DMS53 treated with DMSO at 0.1 percent for 48 hours (cell line): Measurements from ENCODE around the gene ATP6V1E1.
"Not testable (repeated sequence)": the region's sequence is repeated elsewhere in the genome, so short reads cannot be mapped to it uniquely, and the experiment has no call there.

ENCODE experiments used
- DNase-seq: peaks from one replicate; lab custom pipeline; 2025; ENCODE audit not compliant: unreplicated experiment; lab: John Stamatoyannopoulos, UW

Gene ATP6V1E1

GRCh38 chr22:17628406-17629172 lies at the start of gene ATP6V1E1:
Gene ATP6V1E1, minus strand, starts transcription at chr22:17628749. Its CDS starts 114 bp downstream, at chr22:17628635.
- DNase-seq = peak; percentile 85

GRCh38 chr22:17675584-17675983 lies 47.0 kb upstream of the ATP6V1E1 start:
- no peak for DNase-seq

- DNase-seq = no peak
Measured at GRCh38 chr22:17674152-17674551, 45.6 kb upstream of the ATP6V1E1 start.

DNA sequence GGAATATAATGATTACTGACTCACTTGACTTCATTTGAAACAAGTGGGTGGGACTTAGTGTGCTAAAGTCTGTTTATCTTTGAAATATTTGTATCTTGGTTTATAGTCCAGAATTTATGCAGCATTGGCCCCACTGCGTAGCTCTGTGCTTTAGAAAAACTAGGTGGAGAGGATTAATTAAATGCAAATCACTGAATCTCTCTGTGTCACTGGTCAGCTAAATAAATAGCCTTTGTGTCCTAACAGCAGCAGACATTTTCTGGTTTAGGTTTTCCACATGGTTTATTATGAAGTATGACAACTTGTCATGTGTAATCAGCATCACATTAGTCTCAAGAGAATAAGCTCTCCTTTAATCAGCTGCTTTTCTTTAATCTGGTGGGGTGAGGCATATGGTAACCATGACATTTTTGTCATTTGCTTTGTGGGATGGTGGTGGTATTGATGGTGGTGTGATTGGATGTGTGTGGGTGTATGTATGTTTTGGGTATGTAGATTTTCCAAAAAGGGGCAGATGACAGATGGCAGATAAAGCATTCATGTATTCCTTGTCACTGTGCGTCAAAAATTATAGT lies 44.0 kb upstream of the ATP6V1E1 start:
- no peak for DNase-seq

- DNase-seq = not testable (repeated sequence)
Measured at GRCh38 chr22:17671521-17672092, 43.1 kb upstream of the ATP6V1E1 start.

DNA sequence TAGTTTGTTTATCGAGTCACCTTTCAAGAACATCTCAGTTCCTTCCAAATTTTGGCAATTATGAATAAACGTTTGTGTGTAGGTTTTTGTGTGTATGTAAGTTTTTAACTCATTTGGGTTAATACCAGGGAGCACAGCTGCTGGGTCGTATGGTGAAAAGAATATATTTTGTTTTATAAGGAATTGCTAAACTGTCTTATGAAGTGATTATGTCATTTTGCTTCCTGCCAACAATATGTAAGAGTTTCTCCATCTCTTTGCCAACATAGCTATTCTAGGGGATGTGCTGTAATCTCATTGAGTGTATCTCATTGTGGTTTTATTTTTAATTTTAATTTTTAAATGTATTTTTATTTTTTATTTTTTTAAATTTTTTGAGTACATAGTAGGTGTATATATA lies 37.3 kb upstream of the ATP6V1E1 start:
- DNase-seq = no peak

- DNase-seq = no peak
Measured at GRCh38 chr22:17665248-17665647, 36.7 kb upstream of the ATP6V1E1 start.

DNA sequence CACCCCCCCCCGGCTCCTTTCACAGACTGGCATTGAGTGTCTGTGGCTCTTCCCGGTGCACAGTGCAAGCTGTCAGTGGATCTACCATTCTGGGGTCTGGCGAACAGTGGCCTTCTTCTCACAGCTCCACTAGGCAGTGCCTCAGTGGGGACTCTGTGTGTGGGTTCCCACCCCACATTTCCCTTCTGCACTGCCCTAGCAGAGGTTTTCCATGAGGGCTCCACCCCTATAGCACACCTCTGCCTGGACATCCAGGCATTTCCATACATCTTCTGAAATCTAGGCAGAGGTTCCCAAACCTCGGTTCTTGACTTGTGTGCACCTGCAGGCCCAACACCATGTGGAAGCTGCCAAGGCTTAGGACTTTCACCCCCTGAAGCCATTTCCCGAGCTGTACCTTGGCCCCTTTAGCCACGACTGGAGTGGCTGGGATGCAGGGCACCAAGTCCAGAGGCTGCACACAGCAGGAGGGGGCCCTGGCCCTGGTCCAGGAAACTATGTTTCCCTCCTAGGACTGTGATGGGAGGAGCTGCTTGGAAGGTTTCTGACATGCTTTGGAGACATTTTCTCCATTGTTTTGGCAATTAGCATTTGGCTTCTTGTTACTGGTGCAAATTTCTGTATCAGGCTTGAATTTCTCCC lies 36.0 kb upstream of the ATP6V1E1 start:
- no peak for DNase-seq

GRCh38 chr22:17656870-17657395 lies 28.4 kb upstream of the ATP6V1E1 start:
- DNase-seq = no peak

DNA sequence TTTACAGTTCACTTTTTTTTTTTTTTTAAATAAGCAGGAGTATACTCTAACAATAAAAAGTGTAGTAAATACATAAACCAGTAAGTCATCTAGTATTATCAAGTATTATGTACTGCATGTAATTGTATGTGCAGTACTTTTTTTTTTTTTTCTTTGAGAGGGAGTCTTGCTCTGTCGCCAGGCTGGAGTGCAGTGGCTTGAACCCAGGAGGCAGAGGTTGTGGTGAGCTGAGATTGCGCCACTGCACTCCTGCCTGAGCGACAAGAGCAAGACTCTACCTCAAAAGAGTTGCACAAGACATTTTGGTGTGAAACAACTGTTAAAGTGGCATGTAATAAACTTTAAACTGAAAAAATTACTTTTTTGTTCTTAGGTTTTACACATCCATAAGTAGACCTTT lies 26.7 kb upstream of the ATP6V1E1 start:
- no peak for DNase-seq

DNA sequence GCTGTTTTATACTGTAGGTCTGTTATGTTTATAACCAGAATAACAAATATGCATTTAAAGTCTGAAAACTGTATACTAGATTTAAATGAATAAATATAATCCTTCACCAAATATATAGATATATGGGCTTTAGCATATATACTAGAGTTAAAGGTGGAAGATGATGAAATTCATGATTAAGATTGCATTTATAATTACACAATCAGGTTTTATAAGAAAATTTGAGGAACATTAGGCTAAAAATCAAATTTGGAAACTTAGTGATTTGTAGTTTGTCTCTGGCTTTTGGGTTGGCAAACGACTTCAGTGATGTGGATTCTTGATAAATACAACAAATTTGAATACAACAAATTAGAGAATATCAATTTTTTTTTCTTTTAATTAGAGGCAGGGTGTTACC lies 20.0 kb upstream of the ATP6V1E1 start:
- DNase-seq = no peak

DNA sequence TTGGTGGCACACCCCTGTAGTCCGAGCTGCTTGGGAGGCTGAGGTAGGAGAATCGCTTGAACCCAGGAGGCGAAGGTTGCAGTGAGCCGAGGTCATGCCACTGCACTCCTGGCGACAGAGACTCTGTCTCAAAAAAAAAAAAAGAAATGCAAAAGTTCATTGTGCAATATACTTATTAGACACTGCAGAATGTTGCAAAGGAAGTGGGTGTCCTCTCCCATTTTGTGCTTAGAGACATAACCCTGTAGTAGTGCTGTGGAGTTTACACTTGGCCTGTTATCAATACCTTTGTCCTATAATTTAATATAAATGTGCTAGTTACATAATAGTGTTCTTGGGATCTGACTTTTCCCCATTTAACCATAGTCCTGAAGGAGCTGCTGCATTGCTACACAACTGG lies 19.4 kb upstream of the ATP6V1E1 start:
- no peak for DNase-seq

DNA sequence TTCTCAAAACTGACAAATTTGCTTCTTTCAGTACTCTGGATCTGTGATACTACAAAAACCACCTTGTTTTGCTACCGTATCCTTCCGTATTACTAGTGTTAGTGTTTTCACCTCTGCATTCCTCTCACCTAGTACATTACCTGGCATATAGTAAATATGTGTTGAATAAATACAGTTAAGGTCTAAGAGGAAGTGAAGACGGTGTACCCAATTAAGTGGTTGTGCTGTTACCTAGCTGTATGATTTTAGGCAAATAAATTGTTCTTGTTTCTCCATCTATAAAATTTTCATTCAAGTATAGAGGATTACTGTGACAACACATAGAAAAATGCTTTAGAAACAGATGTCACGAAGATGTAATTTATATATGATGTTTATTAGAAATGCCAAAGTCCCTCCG lies 18.9 kb upstream of the ATP6V1E1 start:
- DNase-seq = no peak

DNA sequence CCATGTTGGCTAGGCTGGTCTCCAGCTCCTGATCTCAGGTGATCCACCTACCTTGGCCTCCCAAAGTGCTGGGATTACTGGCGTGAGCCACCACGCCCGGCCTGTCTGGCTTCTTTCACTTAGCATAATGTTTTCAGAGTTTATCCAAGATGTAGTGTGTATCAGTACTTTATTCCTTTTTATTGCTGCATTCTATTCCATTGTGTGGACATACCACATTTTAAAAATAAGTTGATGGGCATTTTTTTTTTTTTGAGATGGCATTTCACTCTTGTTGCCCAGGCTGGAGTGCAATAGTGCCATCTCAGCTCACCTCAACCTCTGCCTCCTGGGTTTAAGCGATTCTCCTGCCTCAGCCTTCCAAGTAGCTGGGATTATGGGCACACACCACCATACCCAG lies 13.8 kb upstream of the ATP6V1E1 start:
- DNase-seq = not testable (repeated sequence)

GRCh38 chr22:17641269-17641668 lies 12.7 kb upstream of the ATP6V1E1 start:
- no peak for DNase-seq

- peak; percentile 11 for DNase-seq
Measured at GRCh38 chr22:17639247-17639741, 10.7 kb upstream of the ATP6V1E1 start.

GRCh38 chr22:17638432-17639246 lies 10.1 kb upstream of the ATP6V1E1 start, which contains the start of gene BCL2L13:
Gene BCL2L13, plus strand, starts transcription at chr22:17638757. Its CDS starts 16,955 bp downstream, at chr22:17655712.
- peak; percentile 71 for DNase-seq

- no peak for DNase-seq
Measured at GRCh38 chr22:17638182-17638431, 9.6 kb upstream of the ATP6V1E1 start.

DNA sequence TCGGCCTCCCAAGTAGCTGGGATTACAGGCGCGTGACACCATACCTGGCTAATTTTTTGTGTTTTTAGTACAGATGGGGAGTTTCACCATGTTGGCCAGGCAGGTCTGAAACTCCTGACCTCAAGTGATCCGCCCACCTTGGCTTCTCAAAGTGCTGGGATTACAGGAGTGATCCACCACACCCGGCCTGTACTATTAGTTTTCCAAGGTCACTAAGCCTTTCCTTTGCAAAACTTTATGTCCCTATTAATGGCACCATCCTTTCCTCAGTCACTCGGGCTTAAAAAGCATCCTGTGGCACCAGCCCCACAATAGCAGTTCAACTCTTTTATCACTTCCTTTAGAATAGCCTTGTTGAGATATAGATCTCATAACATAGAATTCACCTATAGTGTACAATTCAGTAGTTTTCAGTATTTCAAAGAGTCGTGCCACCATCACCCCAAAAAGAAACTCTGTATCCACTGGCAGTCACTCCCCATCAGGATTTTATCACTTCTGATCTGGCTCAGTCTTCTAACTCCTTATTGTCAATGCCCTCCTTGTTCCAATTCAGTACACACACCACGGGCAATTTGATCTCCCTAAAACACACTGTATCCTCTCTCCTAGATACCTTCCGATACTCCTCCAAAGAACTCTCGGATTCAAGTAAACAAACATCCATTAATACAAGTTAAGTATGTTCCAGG lies 9.1 kb upstream of the ATP6V1E1 start:
- DNase-seq = no peak

DNA sequence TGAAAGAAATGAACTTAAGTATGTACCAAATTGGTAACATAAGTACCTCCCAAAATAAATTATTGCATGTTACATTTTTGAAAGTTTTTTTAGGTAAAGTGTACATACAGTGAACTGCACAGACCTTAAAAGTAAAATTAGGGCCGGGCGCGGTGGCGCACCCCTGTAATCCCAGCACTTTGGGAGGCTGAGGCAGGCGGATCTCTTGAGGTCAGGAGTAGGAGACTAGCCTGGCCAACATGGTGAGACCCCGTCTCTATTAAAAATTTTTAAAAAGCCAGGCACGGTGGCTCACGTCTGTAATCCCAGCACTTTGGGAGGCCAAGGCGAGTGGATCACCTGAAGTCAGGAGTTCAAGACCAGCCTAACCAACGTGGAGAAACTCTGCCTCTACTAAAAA lies 8.3 kb upstream of the ATP6V1E1 start:
- DNase-seq = not testable (repeated sequence)
